Right lobe of liver (tissue), 6 donors: ENCODE measurements around the gene ICA1. TPM values are rescaled to one million over a fixed set of nuclear protein-coding genes. Genes with fewer than 3 reads are reported as not detected.

Source experiments
- ATAC-seq, 4 donors: fragments of 200-7000 bp; cut with Tn5 transposase; one replicate each; pipeline ENCODE4 v1.9.1; 2020; ENCODE audit warnings: mild to moderate bottlenecking in 4 of 4, moderate library complexity in 4 of 4
- DNase-seq, 3 donors: peaks; one replicate each; pipeline ENCODE4 v3.0.0-alpha.2; 2020
- H3K27ac ChIP-seq, 3 donors: fragments of 200-600 bp; one replicate each; pipeline ENCODE4 v1.8.0; 2022
- H3K27me3 ChIP-seq, 2 donors: fragments of 200-600 bp; one replicate each; pipeline ENCODE4 v1.8.0; 2022
- H3K36me3 ChIP-seq, 4 donors: fragments of 200-600 bp; sonication (generic) in 1 of 4; one replicate each; pipeline versions ENCODE4 v1.5.1 to v1.8.0; 2017 to 2022; ENCODE audit warnings: control low read depth in 1 of 4
- H3K4me1 ChIP-seq, 4 donors: fragments of 200-600 bp; sonication (generic) in 1 of 4; one replicate each; pipeline versions ENCODE4 v1.5.1 to v1.8.0; 2017 to 2022; ENCODE audit warnings: control low read depth in 1 of 4
- H3K4me3 ChIP-seq, 3 donors: fragments of 200-600 bp; one replicate each; pipeline ENCODE4 v1.8.0; 2022
- H3K9me3 ChIP-seq, 4 donors: fragments of 200-600 bp; sonication (generic) in 1 of 4; one replicate each; pipeline versions ENCODE4 v1.5.1 to v1.8.0; 2017 to 2022; ENCODE audit warnings: control low read depth in 1 of 4
- CTCF ChIP-seq, 4 donors: fragments of 200-600 bp in 3 of 4; fragments of 450-650 bp in 1 of 4; IDR thresholded peaks; one replicate each; pipeline versions ENCODE4 v1.5.1 to v1.8.0; 2016 to 2022; ENCODE audit warnings: antibody characterized with exemption in 4 of 4, mild to moderate bottlenecking in 2 of 4
- POLR2A ChIP-seq: fragments of 450-650 bp; IDR thresholded peaks from one replicate; pipeline ENCODE4 v1.6.1; 2017; ENCODE audit warnings: antibody characterized with exemption, mild to moderate bottlenecking
- WGBS: methylation state at CpG from one replicate; pipeline ENCODE4 v1.1.6; 2018; ENCODE audit warnings: low coverage, low lambda C conversion rate; ENCODE audit not compliant: insufficient coverage; ENCODE audit errors: missing lambda C conversion rate; 5-methylcytosine and 5-hydroxymethylcytosine counted together
- intact Hi-C, 2 donors: fragments of 100-400 bp; cut with DNase I; formaldehyde crosslinking; loops; one replicate each; pipeline versions ENCODE4 v1.11.2 to v1.14.1; 2022
- total RNA-seq, 6 experiments: library from RNA; depleted of rRNA in 2 of 6; stranded (reverse); fragments of >200 nt in 2 of 6; fragmentation: NEBNext Ultra II Directional in 3 of 6; extraction: Animal tissue kit (Norgen Biotek cat#: 25700) in 3 of 6; gene quantifications; one replicate each; pipeline versions ENCODE4 v1.1.0 to v1.2.4, GENCODE V29; 2016 to 2023
- donor health status: DM: no; HTN: yes; CAD: no.
- donor health status: DM: no; HTN: no; CAD: no.
- donor health status: DM: no; HTN: no; CAD: no.
- donor health status: DM: no; HTN: yes; CAD: no.
- donor health status: DM: no; HTN: yes; CAD: no.

ICA1 gene
- total RNA-seq, 6 experiments from 2014 or later: 0.95 to 15.0 (median 7.3) TPM

- Histone ChIP-seq H3K9me3 (no peaks in the 10 kb centered on the region), H3K36me3 (no peaks in the 10 kb centered on the region), H3K4me1 (peaks cover 0 to 27% (median 1%) of the 10 kb centered on the region in 4 donors), H3K27me3 (no peaks in the 10 kb centered on the region), H3K4me3 (no peak overlapping the region), H3K27ac (no peak overlapping the region)
- TF ChIP-seq POLR2A (no peak), CTCF (IDR thresholded peaks at IDR 0.05) (no peak)
- intact Hi-C loops: no loop called here
- ATAC-seq (peak in 1 of 4 donors; percentile 48), DNase-seq (no peak)
- 63% methylated on average over 4 of the region's 4 CpGs for WGBS
Observed at GRCh38 chr7:8144856-8145255, 117.1 kb downstream of the ICA1 start.

GRCh38 chr7:8143151-8143874, 118.7 kb downstream of the ICA1 start:
- H3K4me3 ChIP-seq: no peak overlapping the region
- H3K27ac ChIP-seq: no peak overlapping the region
- intact Hi-C loops: no loop called here
- no peaks in the 10 kb centered on the region for H3K27me3 ChIP-seq
- WGBS: 63% methylated on average over 4 of the region's 6 CpGs
- TF ChIP-seq POLR2A (no peak), CTCF (IDR thresholded peaks at IDR 0.05) (no peak)
- no peaks in the 10 kb centered on the region for H3K9me3 ChIP-seq
- H3K36me3 ChIP-seq: no peaks in the 10 kb centered on the region
- ATAC-seq: no peak
- H3K4me1 ChIP-seq: peaks cover 0 to 27% (median 0%) of the 10 kb centered on the region in 4 donors
- DNase-seq: no peak

- intact Hi-C loops: no loop called here
- H3K4me3 ChIP-seq: no peak overlapping the region
- no peak overlapping the region for H3K27ac ChIP-seq
- H3K36me3 ChIP-seq: no peaks in the 10 kb centered on the region
- DNase-seq (no peak), ATAC-seq (no peak)
- WGBS: 100% methylated on average over 2 of the region's 2 CpGs
- peaks cover 0 to 27% (median 0%) of the 10 kb centered on the region in 4 donors for H3K4me1 ChIP-seq
- no peaks in the 10 kb centered on the region for H3K27me3 ChIP-seq
- TF ChIP-seq POLR2A (no peak), CTCF (IDR thresholded peaks at IDR 0.05) (no peak)
- no peaks in the 10 kb centered on the region for H3K9me3 ChIP-seq
Observed at GRCh38 chr7:8142477-8142876, 119.5 kb downstream of the ICA1 start.

GRCh38 chr7:8141070-8141469, 120.9 kb downstream of the ICA1 start:
- H3K9me3 ChIP-seq: no peaks in the 10 kb centered on the region
- H3K36me3 ChIP-seq: no peaks in the 10 kb centered on the region
- H3K4me3 ChIP-seq: no peak overlapping the region
- DNase-seq (peak; percentile 46 to 88 (median 81)), ATAC-seq (peak; percentile 75 to 97 (median 96))
- 11% methylated on average over 4 of the region's 4 CpGs for WGBS
- intact Hi-C loops: no loop called here
- H3K4me1 ChIP-seq: peaks cover 0 to 27% (median 0%) of the 10 kb centered on the region in 4 donors
- TF ChIP-seq POLR2A: no peak
- TF ChIP-seq CTCF (IDR thresholded peaks at IDR 0.05): no peak
- peak overlapping the region in 1 of 3 donors; percentile 47 for H3K27ac ChIP-seq
- no peaks in the 10 kb centered on the region for H3K27me3 ChIP-seq
